ENCODE measurements around the gene TUBB4A. TPM values are rescaled to one million over a fixed set of nuclear protein-coding genes. Genes with fewer than 3 reads are reported as not detected.

The TUBB4A gene
- total RNA-seq, 1 experiment from 2014 or later, result 4.4 TPM

- Histone ChIP-seq H3K9me3 (ENCODE audit: control insufficient read depth, insufficient read depth, low read depth, low read length) (no peaks in the 10 kb centered on the region), H3K27ac (ENCODE audit: low read length) (no peak overlapping the region), H3K4me3 (ENCODE audit: low read depth in 2 of 2, low read length in 2 of 2) (no peak overlapping the region), H3K27me3 (ENCODE audit: control insufficient read depth, insufficient read depth, low read length) (no peaks in the 10 kb centered on the region), H3K36me3 (ENCODE audit: control insufficient read depth, insufficient read depth, low read length) (no peaks in the 10 kb centered on the region), H3K4me1 (ENCODE audit: control insufficient read depth, insufficient read depth, low read length) (no peaks in the 10 kb centered on the region)
- POLR2A ChIA-PET, result no interaction called here
- BruUV-seq (replicated peaks), result no TSS peak
- TF ChIP-seq SIN3A (IDR thresholded peaks at IDR 0.05; ENCODE audit: borderline replicate concordance, insufficient read depth, low read depth, low read length) (no peak), REST (IDR thresholded peaks at IDR 0.05; ENCODE audit: insufficient read depth in 1 of 2, low read depth in 2 of 2, low read length in 1 of 2) (no peak), TCF7L2 (IDR thresholded peaks at IDR 0.05; ENCODE audit: low read depth, low read length) (no peak), CTCF (IDR thresholded peaks at IDR 0.05) (no peak), POLR2AphosphoS5 (IDR thresholded peaks at IDR 0.05; ENCODE audit: low read depth, low read length) (no peak)
- CTCF ChIA-PET, result no interaction called here
- intact Hi-C loops (cut with micrococcal nuclease; ENCODE audit: unreplicated experiment), result no loop called here
- DNase-seq (ENCODE audit: low read depth, low spot score) (no peak), ATAC-seq (no peak)
- in situ Hi-C loops (cut with HindIII; ENCODE audit: low pct_unique_long_range_greater_than_20kb, low sequenced_read_pairs), result no loop called here
These were observed 41.8 kb upstream of the TUBB4A start for GRCh38 chr19:6543866-6544347.

GRCh38 chr19:6540918-6541689 is 39.0 kb upstream of the TUBB4A start:
- no peak for ATAC-seq
- Histone ChIP-seq H3K27me3 (ENCODE audit: control insufficient read depth, insufficient read depth, low read length) (no peaks in the 10 kb centered on the region), H3K4me3 (ENCODE audit: low read depth in 2 of 2, low read length in 2 of 2) (no peak overlapping the region), H3K27ac (ENCODE audit: low read length) (no peak overlapping the region), H3K4me1 (ENCODE audit: control insufficient read depth, insufficient read depth, low read length) (no peaks in the 10 kb centered on the region), H3K9me3 (ENCODE audit: control insufficient read depth, insufficient read depth, low read depth, low read length) (no peaks in the 10 kb centered on the region), H3K36me3 (ENCODE audit: control insufficient read depth, insufficient read depth, low read length) (no peaks in the 10 kb centered on the region)
- TF ChIP-seq POLR2AphosphoS5 (IDR thresholded peaks at IDR 0.05; ENCODE audit: low read depth, low read length) (no peak), CTCF (IDR thresholded peaks at IDR 0.05) (no peak), SIN3A (IDR thresholded peaks at IDR 0.05; ENCODE audit: borderline replicate concordance, insufficient read depth, low read depth, low read length) (no peak), TCF7L2 (IDR thresholded peaks at IDR 0.05; ENCODE audit: low read depth, low read length) (no peak), REST (IDR thresholded peaks at IDR 0.05; ENCODE audit: insufficient read depth in 1 of 2, low read depth in 2 of 2, low read length in 1 of 2) (no peak)
- no TSS peak for BruUV-seq (replicated peaks)
- DNase-seq (ENCODE audit: low read depth, low spot score), result no peak
- CTCF ChIA-PET, result interaction anchor here (0.7 kb wide), 1 partner anchor 8 kb away, joined by 16 read pairs; no protein-coding TSS in a partner anchor
- POLR2A ChIA-PET, result interaction anchor here (0.6 kb wide), 1 partner anchor 18 kb away, joined by 3 read pairs; no protein-coding TSS in a partner anchor
- in situ Hi-C loops (cut with HindIII; ENCODE audit: low pct_unique_long_range_greater_than_20kb, low sequenced_read_pairs), result no loop called here
- intact Hi-C loops (cut with micrococcal nuclease; ENCODE audit: unreplicated experiment), result no loop called here
